ENCODE data around the gene ABCB8. TPM values are rescaled to one million over a fixed set of nuclear protein-coding genes. Genes with fewer than 3 reads are reported as not detected.

Gene ABCB8
- total RNA-seq, 2 experiments from 2014 or later: 57.0 to 62.2 TPM

DNA sequence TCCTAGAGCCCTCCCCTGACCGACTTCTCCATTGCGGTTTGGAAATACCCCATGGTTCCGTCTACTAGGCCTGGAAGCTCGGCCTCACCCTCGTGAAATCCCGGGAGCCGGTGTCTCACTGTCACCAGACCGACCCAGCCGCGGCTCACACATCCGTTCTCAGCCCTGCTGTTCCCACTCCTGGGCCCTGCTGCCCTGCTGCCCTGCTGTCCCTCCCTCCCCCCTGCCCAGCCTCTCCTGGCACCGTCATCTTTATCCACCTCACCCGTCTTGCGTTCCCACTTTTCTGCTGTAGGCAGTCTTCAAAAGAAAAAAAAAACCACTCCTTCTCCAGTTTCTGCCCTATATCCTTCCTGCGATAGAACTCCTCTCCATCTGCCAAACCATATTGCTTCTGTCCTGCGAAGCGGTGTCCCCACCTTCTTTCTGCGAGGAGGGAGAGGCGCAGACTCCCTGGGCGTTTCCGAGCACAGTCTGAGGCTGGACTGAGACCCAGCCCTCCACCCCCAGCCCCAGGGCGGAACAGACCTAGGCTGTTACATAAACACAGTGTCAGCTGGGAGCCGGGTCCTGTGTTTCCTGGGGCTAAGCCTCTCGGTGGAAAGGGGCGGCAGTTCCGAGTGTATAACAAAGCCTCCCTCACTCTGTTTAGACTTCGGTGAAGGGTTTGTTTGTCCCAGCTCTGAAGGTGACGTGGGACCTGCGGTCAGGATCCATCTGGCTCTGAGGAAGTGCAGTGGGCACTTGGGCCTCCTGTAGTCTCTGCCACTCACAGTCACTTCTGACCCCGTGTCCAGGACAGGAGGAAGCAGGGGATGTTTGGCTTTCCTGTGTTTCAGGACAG lies 60.8 kb downstream of the ABCB8 start:
- Mint-ChIP-seq H3K27me3 (peaks cover 8% of the 10 kb centered on the region), H3K4me1 (ENCODE audit: low read depth) (peaks cover 40% of the 10 kb centered on the region), H3K4me3 (peak overlapping the region; percentile 88), H3K27ac (peak overlapping the region; percentile 86), H3K9me3 (no peaks in the 10 kb centered on the region), H3K36me3 (ENCODE audit: low read depth) (peaks cover 15% of the 10 kb centered on the region)
- CTCF ChIA-PET: interaction anchor here (1.2 kb wide), 1 partner anchor 35 kb away, joined by 3 read pairs; no protein-coding TSS in a partner anchor
- H3K4me1 ChIP-seq (ENCODE audit: insufficient read depth, low read length): peaks cover 56% of the 10 kb centered on the region
- no peak for TF ChIP-seq CTCF (IDR thresholded peaks at IDR 0.05)
- H3K36me3 ChIP-seq (ENCODE audit: insufficient read depth, low read length): no peaks in the 10 kb centered on the region
- peak in 2 of 14 experiments; percentile 77 to 82 for DNase-seq
- intact Hi-C loops (cut with DNase I, micrococcal nuclease): loop anchor here in 1 of 2 experiments (2.0 to 10.0 kb wide), 3 partner anchors 22 to 1254 kb away; partner anchors contain the start of genes KCNH2 and ZNF862
- no peak for ATAC-seq (ENCODE audit: poor library complexity)
- peaks cover 0 to 3% of the 10 kb centered on the region in 2 experiments for H3K9me3 ChIP-seq (ENCODE audit: control insufficient read depth in 1 of 2, insufficient read depth in 1 of 2, low read length in 2 of 2)
- POLR2A ChIA-PET: interaction anchor here (1.0 to 1.5 kb wide), 2 partner anchors 8 to 61 kb away, joined by 3 to 4 read pairs; partner anchors contain the start of genes ABCB8 and FASTK
- H3K27me3 ChIP-seq (ENCODE audit: control insufficient read depth in 1 of 2, insufficient read depth in 2 of 2, low read length in 2 of 2): no peaks in the 10 kb centered on the region
- no peak overlapping the region for H3K4me3 ChIP-seq (ENCODE audit: low read length)
- H3K27ac ChIP-seq (ENCODE audit: low read depth in 1 of 2, low read length in 2 of 2): peak overlapping the region in 1 of 2 donors; percentile 9

DNA sequence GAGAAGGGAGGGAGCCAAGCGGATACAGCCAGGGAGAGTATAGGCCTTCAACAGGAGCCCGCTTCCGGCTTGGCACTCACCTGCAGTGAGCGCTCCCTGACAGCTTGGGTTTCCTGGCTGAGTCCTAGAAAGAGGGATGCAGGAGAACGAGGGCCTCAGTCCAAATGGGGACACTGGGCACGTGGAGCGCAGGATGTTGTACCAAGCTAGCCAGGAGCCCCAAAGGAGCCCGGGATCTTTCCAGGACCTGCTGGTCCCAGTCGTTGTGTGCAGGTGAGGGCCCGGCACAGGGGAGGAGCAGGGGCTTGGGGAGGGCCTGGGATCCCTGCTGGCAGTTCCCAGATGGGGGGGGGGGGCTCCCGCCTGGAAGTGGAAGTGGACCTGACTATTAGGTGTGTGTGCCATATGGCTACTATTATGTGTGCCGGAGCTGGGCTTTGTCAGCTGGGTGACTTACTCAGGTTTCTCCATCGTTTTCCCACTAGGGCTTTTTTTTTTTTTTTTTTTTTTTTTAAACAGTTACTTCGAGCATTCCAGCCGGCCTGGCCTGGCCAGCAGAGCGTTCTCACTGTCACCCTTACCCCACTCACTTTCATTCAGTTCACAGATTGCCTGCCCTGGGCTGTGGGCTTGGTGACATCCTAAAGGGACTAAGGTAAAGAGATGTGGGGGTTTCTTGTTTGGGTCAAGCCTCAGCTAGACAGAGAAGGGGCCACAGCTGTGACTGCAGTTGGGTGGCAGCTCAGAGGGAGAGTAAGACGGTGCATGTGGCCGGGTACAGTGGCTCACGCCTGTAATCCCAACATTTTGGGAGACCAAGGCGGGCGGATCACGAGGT lies 61.9 kb downstream of the ABCB8 start:
- Histone ChIP-seq H3K4me1 (ENCODE audit: insufficient read depth, low read length) (peaks cover 55% of the 10 kb centered on the region), H3K4me3 (ENCODE audit: low read length) (no peak overlapping the region), H3K27ac (ENCODE audit: low read depth in 1 of 2, low read length in 2 of 2) (no peak overlapping the region), H3K36me3 (ENCODE audit: insufficient read depth, low read length) (no peaks in the 10 kb centered on the region), H3K27me3 (ENCODE audit: control insufficient read depth in 1 of 2, insufficient read depth in 2 of 2, low read length in 2 of 2) (no peaks in the 10 kb centered on the region), H3K9me3 (ENCODE audit: control insufficient read depth in 1 of 2, insufficient read depth in 1 of 2, low read length in 2 of 2) (peaks cover 0 to 3% of the 10 kb centered on the region in 2 experiments)
- TF ChIP-seq CTCF (IDR thresholded peaks at IDR 0.05): no peak
- ATAC-seq (ENCODE audit: poor library complexity): no peak
- Mint-ChIP-seq H3K4me1 (ENCODE audit: low read depth) (peaks cover 32% of the 10 kb centered on the region), H3K36me3 (ENCODE audit: low read depth) (peaks cover 15% of the 10 kb centered on the region), H3K27me3 (peaks cover 7% of the 10 kb centered on the region), H3K9me3 (no peaks in the 10 kb centered on the region), H3K27ac (no peak overlapping the region), H3K4me3 (no peak overlapping the region)
- intact Hi-C loops (cut with DNase I, micrococcal nuclease): loop anchor here in 1 of 2 experiments (2.0 to 10.0 kb wide), 3 partner anchors 21 to 1255 kb away; partner anchors contain the start of genes KCNH2 and ZNF862
- ChIA-PET CTCF (interaction anchor here (1.2 to 1.6 kb wide), 2 partner anchors 22 to 75 kb away, joined by 3 to 4 read pairs; no protein-coding TSS in a partner anchor), POLR2A (interaction anchor here (0.6 to 1.5 kb wide), 3 partner anchors 9 to 197 kb away, joined by 3 to 4 read pairs (median 3); partner anchors contain the start of genes ABCB8 and FASTK)
- DNase-seq: no peak

GRCh38 chr7:151091003-151091402 lies 62.8 kb downstream of the ABCB8 start:
- Mint-ChIP-seq H3K4me1 (ENCODE audit: low read depth) (peaks cover 23% of the 10 kb centered on the region), H3K36me3 (ENCODE audit: low read depth) (peaks cover 11% of the 10 kb centered on the region), H3K9me3 (no peaks in the 10 kb centered on the region), H3K27ac (no peak overlapping the region), H3K27me3 (peaks cover 4% of the 10 kb centered on the region), H3K4me3 (no peak overlapping the region)
- H3K4me1 ChIP-seq (ENCODE audit: insufficient read depth, low read length): peaks cover 53% of the 10 kb centered on the region
- DNase-seq: no peak
- ATAC-seq (ENCODE audit: poor library complexity): no peak
- H3K36me3 ChIP-seq (ENCODE audit: insufficient read depth, low read length): no peaks in the 10 kb centered on the region
- ChIA-PET CTCF (interaction anchor here (1.2 to 1.6 kb wide), 2 partner anchors 21 to 76 kb away, joined by 3 to 4 read pairs; no protein-coding TSS in a partner anchor), POLR2A (no interaction called here)
- H3K4me3 ChIP-seq (ENCODE audit: low read length): no peak overlapping the region
- TF ChIP-seq CTCF (IDR thresholded peaks at IDR 0.05): no peak
- H3K27me3 ChIP-seq (ENCODE audit: control insufficient read depth in 1 of 2, insufficient read depth in 2 of 2, low read length in 2 of 2): no peaks in the 10 kb centered on the region
- H3K27ac ChIP-seq (ENCODE audit: low read depth in 1 of 2, low read length in 2 of 2): no peak overlapping the region
- intact Hi-C loops (cut with DNase I, micrococcal nuclease): no loop called here
- peaks cover 0 to 3% of the 10 kb centered on the region in 2 experiments for H3K9me3 ChIP-seq (ENCODE audit: control insufficient read depth in 1 of 2, insufficient read depth in 1 of 2, low read length in 2 of 2)
